ENCODE results near the gene GPR162. TPM values are rescaled to one million over a fixed set of nuclear protein-coding genes. Genes with fewer than 3 reads are reported as not detected.

The GPR162 gene
- total RNA-seq, 1 experiment from 2014 or later = not detected

GRCh38 chr12:6829536-6830220 is 8.1 kb downstream of the GPR162 start:
- H3K27ac Mint-ChIP-seq (ENCODE audit: low read depth, unreplicated experiment) = no peak overlapping the region
- CTCF ChIA-PET = interaction anchor here (0.6 to 8.7 kb wide), 6 partner anchors 19 to 386 kb away, joined by 3 to 74 read pairs (median 4); partner anchors contain the start of genes MLF2 and ZNF384

GRCh38 chr12:6830286-6830890 is 8.8 kb downstream of the GPR162 start:
- Mint-ChIP-seq H3K27ac (ENCODE audit: low read depth, unreplicated experiment) (no peak overlapping the region), H3K9me3 (ENCODE audit: unreplicated experiment) (no peaks in the 10 kb centered on the region), H3K4me1 (ENCODE audit: insufficient read depth, unreplicated experiment) (peaks cover 24% of the 10 kb centered on the region), H3K36me3 (ENCODE audit: insufficient read depth, unreplicated experiment) (no peaks in the 10 kb centered on the region), H3K4me3 (ENCODE audit: unreplicated experiment) (no peak overlapping the region), H3K27me3 (ENCODE audit: insufficient read depth, unreplicated experiment) (peaks cover 65% of the 10 kb centered on the region)
- BruUV-seq (replicated peaks) = no TSS peak
- DNase-seq (ENCODE audit: unreplicated experiment) = no peak
- no peak for TF ChIP-seq CTCF (IDR thresholded peaks at IDR 0.05; ENCODE audit: unreplicated experiment)
- CTCF ChIA-PET = interaction anchor here (0.6 to 8.7 kb wide), 6 partner anchors 46 to 386 kb away, joined by 3 to 74 read pairs (median 4); partner anchors contain the start of genes MLF2 and ZNF384
- intact Hi-C loops (cut with micrococcal nuclease) = no loop called here
- POLR2A ChIA-PET = interaction anchor here (0.6 to 1.4 kb wide), 4 partner anchors 22 to 85 kb away, joined by 3 to 4 read pairs (median 3); partner anchors contain the start of genes SPSB2 and USP5

More at GRCh38 chr12:6829536-6830220, 8.1 kb downstream of the GPR162 start:
- Mint-ChIP-seq H3K36me3 (ENCODE audit: insufficient read depth, unreplicated experiment) (no peaks in the 10 kb centered on the region), H3K27me3 (ENCODE audit: insufficient read depth, unreplicated experiment) (peaks cover 72% of the 10 kb centered on the region), H3K9me3 (ENCODE audit: unreplicated experiment) (no peaks in the 10 kb centered on the region), H3K4me3 (ENCODE audit: unreplicated experiment) (peak overlapping the region; percentile 77), H3K4me1 (ENCODE audit: insufficient read depth, unreplicated experiment) (peaks cover 29% of the 10 kb centered on the region)
- no TSS peak for BruUV-seq (replicated peaks)
- DNase-seq (ENCODE audit: unreplicated experiment) = peak; percentile 29
- POLR2A ChIA-PET = interaction anchor here (0.6 to 1.4 kb wide), 5 partner anchors 23 to 224 kb away, joined by 3 read pairs; partner anchors contain the start of genes MLF2, SPSB2 and USP5
- intact Hi-C loops (cut with micrococcal nuclease) = no loop called here
- no peak for TF ChIP-seq CTCF (IDR thresholded peaks at IDR 0.05; ENCODE audit: unreplicated experiment)

GRCh38 chr12:6830999-6831398 is 9.4 kb downstream of the GPR162 start:
- Mint-ChIP-seq H3K9me3 (ENCODE audit: unreplicated experiment) (no peaks in the 10 kb centered on the region), H3K27me3 (ENCODE audit: insufficient read depth, unreplicated experiment) (peaks cover 59% of the 10 kb centered on the region), H3K4me3 (ENCODE audit: unreplicated experiment) (no peak overlapping the region), H3K4me1 (ENCODE audit: insufficient read depth, unreplicated experiment) (peaks cover 20% of the 10 kb centered on the region), H3K36me3 (ENCODE audit: insufficient read depth, unreplicated experiment) (no peaks in the 10 kb centered on the region), H3K27ac (ENCODE audit: low read depth, unreplicated experiment) (no peak overlapping the region)
- DNase-seq (ENCODE audit: unreplicated experiment) = no peak
- ChIA-PET POLR2A (interaction anchor here (0.9 to 1.3 kb wide), 2 partner anchors 10 to 42 kb away, joined by 3 read pairs; partner anchors contain the start of gene SPSB2), CTCF (interaction anchor here (0.6 to 8.7 kb wide), 3 partner anchors 78 to 208 kb away, joined by 3 to 74 read pairs (median 3); partner anchors contain the start of gene MLF2)
- intact Hi-C loops (cut with micrococcal nuclease) = no loop called here
- BruUV-seq (replicated peaks) = no TSS peak
- TF ChIP-seq CTCF (IDR thresholded peaks at IDR 0.05; ENCODE audit: unreplicated experiment) = no peak

- CTCF ChIA-PET = interaction anchor here (0.6 to 8.7 kb wide), 2 partner anchors 78 to 100 kb away, joined by 3 to 74 read pairs; partner anchors contain the start of gene MLF2
These were observed 9.9 kb downstream of the GPR162 start for GRCh38 chr12:6831450-6831995.

More at GRCh38 chr12:6831450-6831995, 9.9 kb downstream of the GPR162 start:
- POLR2A ChIA-PET = interaction anchor here (0.9 to 2.1 kb wide), 2 partner anchors 10 to 21 kb away, joined by 3 to 9 read pairs; partner anchors contain the start of genes CDCA3 and USP5
- H3K27me3 Mint-ChIP-seq (ENCODE audit: insufficient read depth, unreplicated experiment) = peaks cover 55% of the 10 kb centered on the region
- DNase-seq (ENCODE audit: unreplicated experiment) = no peak
- intact Hi-C loops (cut with micrococcal nuclease) = no loop called here
- no TSS peak for BruUV-seq (replicated peaks)
- no peaks in the 10 kb centered on the region for H3K36me3 Mint-ChIP-seq (ENCODE audit: insufficient read depth, unreplicated experiment)
- peaks cover 20% of the 10 kb centered on the region for H3K4me1 Mint-ChIP-seq (ENCODE audit: insufficient read depth, unreplicated experiment)
- no peaks in the 10 kb centered on the region for H3K9me3 Mint-ChIP-seq (ENCODE audit: unreplicated experiment)
- H3K4me3 Mint-ChIP-seq (ENCODE audit: unreplicated experiment) = no peak overlapping the region
- H3K27ac Mint-ChIP-seq (ENCODE audit: low read depth, unreplicated experiment) = no peak overlapping the region
- TF ChIP-seq CTCF (IDR thresholded peaks at IDR 0.05; ENCODE audit: unreplicated experiment) = no peak
